Sigmoid colon (tissue), 4 donors: Measurements from ENCODE around the gene ANO3.

Experiments used
- EP300 ChIP-seq, 4 donors: sonication (generic); formaldehyde crosslinking; IDR thresholded peaks; one replicate each; pipeline ENCODE4 v1.6.1; 2017; ENCODE audit warnings: antibody characterized with exemption in 4 of 4
- POLR2A ChIP-seq, 2 donors: fragments of 450-650 bp; IDR thresholded peaks; one replicate each; pipeline ENCODE4 v1.6.1; 2016; ENCODE audit warnings: antibody characterized with exemption in 2 of 2, mild to moderate bottlenecking in 2 of 2, moderate library complexity in 2 of 2
- POLR2AphosphoS5 ChIP-seq, 4 donors: sonication (generic); formaldehyde crosslinking; IDR thresholded peaks; one replicate each; pipeline ENCODE4 v1.6.1; 2017; ENCODE audit warnings: antibody characterized with exemption in 4 of 4
- TF ChIP-seq, protein P1 (sequence below), 4 experiments: fragments of 450-650 bp in 3 of 4; fragments of 200-600 bp in 1 of 4; IDR thresholded peaks; one replicate each; pipeline ENCODE4 v1.5.1; 2016 to 2019; ENCODE audit warnings: antibody characterized with exemption in 4 of 4, mild to moderate bottlenecking in 3 of 4, moderate library complexity in 2 of 4

DNA sequence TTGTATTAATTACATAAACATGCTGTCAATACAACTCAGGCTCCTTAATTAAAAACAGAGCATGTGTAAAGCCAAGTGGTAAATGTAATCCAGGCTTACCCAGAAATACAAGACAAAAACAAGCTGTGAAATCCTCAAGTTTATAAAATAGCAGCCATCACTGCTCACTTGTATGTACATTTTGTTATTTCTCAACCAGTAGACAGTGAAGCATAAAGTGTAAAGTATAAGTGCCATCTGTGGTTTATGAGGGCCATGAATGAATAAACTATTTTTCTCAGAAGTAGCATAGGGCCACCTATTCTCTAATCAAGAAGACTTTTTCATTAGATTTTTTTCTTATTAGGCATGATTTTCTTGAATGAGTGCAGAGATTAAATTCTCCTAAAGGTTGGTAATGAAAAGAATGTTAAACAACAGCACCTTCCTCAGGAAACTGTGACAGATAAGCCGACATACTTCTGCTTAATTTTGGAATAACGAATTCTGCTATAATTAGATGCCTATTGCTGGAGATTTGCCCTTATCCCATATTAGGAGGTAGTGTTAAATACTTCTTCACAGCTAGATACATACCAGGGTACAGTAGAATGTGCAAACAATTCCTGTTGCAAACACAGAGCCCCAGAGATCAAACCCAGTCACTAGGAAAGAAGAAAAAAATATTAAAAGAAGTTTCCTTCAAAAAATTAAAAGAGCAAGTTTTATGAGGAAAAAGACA lies 377.0 kb downstream of the ANO3 start:
- TF ChIP-seq, protein P1, sequence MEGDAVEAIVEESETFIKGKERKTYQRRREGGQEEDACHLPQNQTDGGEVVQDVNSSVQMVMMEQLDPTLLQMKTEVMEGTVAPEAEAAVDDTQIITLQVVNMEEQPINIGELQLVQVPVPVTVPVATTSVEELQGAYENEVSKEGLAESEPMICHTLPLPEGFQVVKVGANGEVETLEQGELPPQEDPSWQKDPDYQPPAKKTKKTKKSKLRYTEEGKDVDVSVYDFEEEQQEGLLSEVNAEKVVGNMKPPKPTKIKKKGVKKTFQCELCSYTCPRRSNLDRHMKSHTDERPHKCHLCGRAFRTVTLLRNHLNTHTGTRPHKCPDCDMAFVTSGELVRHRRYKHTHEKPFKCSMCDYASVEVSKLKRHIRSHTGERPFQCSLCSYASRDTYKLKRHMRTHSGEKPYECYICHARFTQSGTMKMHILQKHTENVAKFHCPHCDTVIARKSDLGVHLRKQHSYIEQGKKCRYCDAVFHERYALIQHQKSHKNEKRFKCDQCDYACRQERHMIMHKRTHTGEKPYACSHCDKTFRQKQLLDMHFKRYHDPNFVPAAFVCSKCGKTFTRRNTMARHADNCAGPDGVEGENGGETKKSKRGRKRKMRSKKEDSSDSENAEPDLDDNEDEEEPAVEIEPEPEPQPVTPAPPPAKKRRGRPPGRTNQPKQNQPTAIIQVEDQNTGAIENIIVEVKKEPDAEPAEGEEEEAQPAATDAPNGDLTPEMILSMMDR (IDR thresholded peaks at IDR 0.05), result no peak
- TF ChIP-seq POLR2A (IDR thresholded peaks at IDR 0.05) (no peak), EP300 (IDR thresholded peaks at IDR 0.05) (no peak), POLR2AphosphoS5 (IDR thresholded peaks at IDR 0.05) (no peak)
